LNCAP (cell line): ENCODE measurements around the gene MBOAT7.

Experiments used
- CTCF ChIP-seq: fragments of 450-650 bp; IDR thresholded peaks from 2 replicates; pipeline ENCODE4 v1.5.1; 2017; ENCODE audit warnings: mild to moderate bottlenecking

MBOAT7 gene

GRCh38 chr19:54189735-54190502 lies 539 bp upstream of the MBOAT7 start:
- no peak for TF ChIP-seq CTCF

GRCh38 chr19:54188215-54188871 lies 1.0 kb downstream of the MBOAT7 start:
- no peak for TF ChIP-seq CTCF

GRCh38 chr19:54186934-54187381 lies 2.4 kb downstream of the MBOAT7 start:
- no peak for TF ChIP-seq CTCF

- TF ChIP-seq CTCF = no peak
These were observed 3.0 kb downstream of the MBOAT7 start for GRCh38 chr19:54186351-54186750.

GRCh38 chr19:54183431-54183830 lies 5.9 kb downstream of the MBOAT7 start:
- no peak for TF ChIP-seq CTCF

GRCh38 chr19:54180691-54181091 lies 8.7 kb downstream of the MBOAT7 start:
- TF ChIP-seq CTCF = no peak

- TF ChIP-seq CTCF = no peak
These were observed 9.4 kb downstream of the MBOAT7 start for GRCh38 chr19:54179921-54180461.
